Measurements from ENCODE around the gene PSMA6.

- TF ChIP-seq CTCF (IDR thresholded peaks at IDR 0.05; ENCODE audit: low read length) (no peak), EZH2 (optimal IDR thresholded peaks at IDR 0.05; ENCODE audit: low read depth, low read length) (no peak)
Measured at GRCh38 chr14:35355981-35356841, 64.0 kb downstream of the PSMA6 start.

Measured in MM.1S (cell line).